ENCODE results near the gene NXNL1. TPM values are rescaled to one million over a fixed set of nuclear protein-coding genes. Genes with fewer than 3 reads are reported as not detected.

The NXNL1 gene
- total RNA-seq, 1 experiment from 2014 or later: not detected

- no TSS peak for BruUV-seq (replicated peaks)
- POLR2A ChIA-PET: no interaction called here
These were observed 24.4 kb downstream of the NXNL1 start for GRCh38 chr19:17436094-17436873.

More at GRCh38 chr19:17436094-17436873, 24.4 kb downstream of the NXNL1 start:
- no peak overlapping the region for H3K27ac ChIP-seq (ENCODE audit: low read depth, low read length)
- no peak for TF ChIP-seq ZFX (IDR thresholded peaks at IDR 0.05)
- no peak for TF ChIP-seq POLR2AphosphoS5 (IDR thresholded peaks at IDR 0.05; ENCODE audit: low read depth, low read length)
- no peak for TF ChIP-seq SP1 (IDR thresholded peaks at IDR 0.05; ENCODE audit: low read depth)
- no peak for TF ChIP-seq EZH2phosphoT487 (IDR thresholded peaks at IDR 0.05; ENCODE audit: borderline replicate concordance)
- TF ChIP-seq, protein P1, sequence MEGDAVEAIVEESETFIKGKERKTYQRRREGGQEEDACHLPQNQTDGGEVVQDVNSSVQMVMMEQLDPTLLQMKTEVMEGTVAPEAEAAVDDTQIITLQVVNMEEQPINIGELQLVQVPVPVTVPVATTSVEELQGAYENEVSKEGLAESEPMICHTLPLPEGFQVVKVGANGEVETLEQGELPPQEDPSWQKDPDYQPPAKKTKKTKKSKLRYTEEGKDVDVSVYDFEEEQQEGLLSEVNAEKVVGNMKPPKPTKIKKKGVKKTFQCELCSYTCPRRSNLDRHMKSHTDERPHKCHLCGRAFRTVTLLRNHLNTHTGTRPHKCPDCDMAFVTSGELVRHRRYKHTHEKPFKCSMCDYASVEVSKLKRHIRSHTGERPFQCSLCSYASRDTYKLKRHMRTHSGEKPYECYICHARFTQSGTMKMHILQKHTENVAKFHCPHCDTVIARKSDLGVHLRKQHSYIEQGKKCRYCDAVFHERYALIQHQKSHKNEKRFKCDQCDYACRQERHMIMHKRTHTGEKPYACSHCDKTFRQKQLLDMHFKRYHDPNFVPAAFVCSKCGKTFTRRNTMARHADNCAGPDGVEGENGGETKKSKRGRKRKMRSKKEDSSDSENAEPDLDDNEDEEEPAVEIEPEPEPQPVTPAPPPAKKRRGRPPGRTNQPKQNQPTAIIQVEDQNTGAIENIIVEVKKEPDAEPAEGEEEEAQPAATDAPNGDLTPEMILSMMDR (IDR thresholded peaks at IDR 0.05 in 2 of 3, conservative IDR thresholded peaks at IDR 0.05 in 1 of 3; ENCODE audit: borderline replicate concordance in 1 of 3, insufficient read depth in 1 of 3, low read depth in 2 of 3, low read length in 2 of 3): no peak
- no peak for TF ChIP-seq SRF (IDR thresholded peaks at IDR 0.05; ENCODE audit: low read depth)
- no peak for TF ChIP-seq FOSL1 (IDR thresholded peaks at IDR 0.05; ENCODE audit: low read depth)
- no peak for TF ChIP-seq YY1 (IDR thresholded peaks at IDR 0.05; ENCODE audit: extremely low read depth, insufficient replicate concordance, low read depth, low read length)
- no peak for TF ChIP-seq ZNF274 (IDR thresholded peaks at IDR 0.05; ENCODE audit: low read depth, low read length)
- TF ChIP-seq ZBTB33 (IDR thresholded peaks at IDR 0.05; ENCODE audit: extremely low read depth, insufficient replicate concordance, low read length): no peak
- no peak for TF ChIP-seq JUND (IDR thresholded peaks at IDR 0.05)
- TF ChIP-seq RAD21 (IDR thresholded peaks at IDR 0.05; ENCODE audit: low read depth): no peak
- no peak for TF ChIP-seq ELF1 (IDR thresholded peaks at IDR 0.05; ENCODE audit: borderline replicate concordance, low read depth)
- no peak for TF ChIP-seq CEBPB (IDR thresholded peaks at IDR 0.05; ENCODE audit: low read depth)
- TF ChIP-seq POLR2A (IDR thresholded peaks at IDR 0.05; ENCODE audit: borderline replicate concordance, extremely low read depth, insufficient read depth, insufficient read length): no peak
- no peak for TF ChIP-seq SIN3A (IDR thresholded peaks at IDR 0.05; ENCODE audit: low read depth)
- TF ChIP-seq, protein P2, sequence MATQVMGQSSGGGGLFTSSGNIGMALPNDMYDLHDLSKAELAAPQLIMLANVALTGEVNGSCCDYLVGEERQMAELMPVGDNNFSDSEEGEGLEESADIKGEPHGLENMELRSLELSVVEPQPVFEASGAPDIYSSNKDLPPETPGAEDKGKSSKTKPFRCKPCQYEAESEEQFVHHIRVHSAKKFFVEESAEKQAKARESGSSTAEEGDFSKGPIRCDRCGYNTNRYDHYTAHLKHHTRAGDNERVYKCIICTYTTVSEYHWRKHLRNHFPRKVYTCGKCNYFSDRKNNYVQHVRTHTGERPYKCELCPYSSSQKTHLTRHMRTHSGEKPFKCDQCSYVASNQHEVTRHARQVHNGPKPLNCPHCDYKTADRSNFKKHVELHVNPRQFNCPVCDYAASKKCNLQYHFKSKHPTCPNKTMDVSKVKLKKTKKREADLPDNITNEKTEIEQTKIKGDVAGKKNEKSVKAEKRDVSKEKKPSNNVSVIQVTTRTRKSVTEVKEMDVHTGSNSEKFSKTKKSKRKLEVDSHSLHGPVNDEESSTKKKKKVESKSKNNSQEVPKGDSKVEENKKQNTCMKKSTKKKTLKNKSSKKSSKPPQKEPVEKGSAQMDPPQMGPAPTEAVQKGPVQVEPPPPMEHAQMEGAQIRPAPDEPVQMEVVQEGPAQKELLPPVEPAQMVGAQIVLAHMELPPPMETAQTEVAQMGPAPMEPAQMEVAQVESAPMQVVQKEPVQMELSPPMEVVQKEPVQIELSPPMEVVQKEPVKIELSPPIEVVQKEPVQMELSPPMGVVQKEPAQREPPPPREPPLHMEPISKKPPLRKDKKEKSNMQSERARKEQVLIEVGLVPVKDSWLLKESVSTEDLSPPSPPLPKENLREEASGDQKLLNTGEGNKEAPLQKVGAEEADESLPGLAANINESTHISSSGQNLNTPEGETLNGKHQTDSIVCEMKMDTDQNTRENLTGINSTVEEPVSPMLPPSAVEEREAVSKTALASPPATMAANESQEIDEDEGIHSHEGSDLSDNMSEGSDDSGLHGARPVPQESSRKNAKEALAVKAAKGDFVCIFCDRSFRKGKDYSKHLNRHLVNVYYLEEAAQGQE (IDR thresholded peaks at IDR 0.05; ENCODE audit: low read depth): no peak
- no peak for TF ChIP-seq ATF3 (IDR thresholded peaks at IDR 0.05)
- TF ChIP-seq EZH2 (IDR thresholded peaks at IDR 0.05): no peak
- no peak for TF ChIP-seq TCF7L2 (IDR thresholded peaks at IDR 0.05; ENCODE audit: borderline replicate concordance, extremely low read depth, insufficient read depth, insufficient read length)
- no peaks in the 10 kb centered on the region for H4K20me1 ChIP-seq (ENCODE audit: insufficient read depth)
- H3K79me2 ChIP-seq (ENCODE audit: insufficient read depth, low read length): no peaks in the 10 kb centered on the region
- no peak overlapping the region for H2AFZ ChIP-seq (ENCODE audit: low read depth, low read length, poor library complexity, severe bottlenecking)
- no peak overlapping the region for H3K9ac ChIP-seq (ENCODE audit: low read length)
- intact Hi-C loops (cut with micrococcal nuclease): no loop called here
- no peaks in the 10 kb centered on the region for H3K27me3 ChIP-seq (ENCODE audit: insufficient read depth, low read length)
- H3K9me3 ChIP-seq (ENCODE audit: control insufficient read depth in 1 of 2, insufficient read depth in 1 of 2, low read depth in 1 of 2, low read length in 2 of 2): no peaks in the 10 kb centered on the region
- no peaks in the 10 kb centered on the region for H3K9me2 ChIP-seq (ENCODE audit: insufficient read depth)
- RAD21 ChIA-PET (ENCODE audit: low non-redundant PET in 1 of 2, low total read pairs in 2 of 2, uncharacterized antibody in 2 of 2, unreplicated experiment in 2 of 2): no interaction called here
- H3K4me2 ChIP-seq (ENCODE audit: low read length): no peak overlapping the region
- no peak for ATAC-seq
- no peaks in the 10 kb centered on the region for H3K36me3 ChIP-seq (ENCODE audit: control insufficient read depth in 1 of 2, insufficient read depth in 2 of 2, low read length in 2 of 2)
- H3K4me1 ChIP-seq (ENCODE audit: control insufficient read depth in 1 of 2, insufficient read depth in 2 of 2, low read length in 2 of 2): no peaks in the 10 kb centered on the region
- no peak overlapping the region for H3K4me3 ChIP-seq (replicated peaks in 1 of 2; ENCODE audit: low read depth in 1 of 2, low read length in 2 of 2)
- CTCF ChIA-PET: no interaction called here
- no peak for DNase-seq (ENCODE audit: low read depth, low spot score)
